K562 (cell line): ENCODE measurements around the gene KIAA0319L. TPM values are rescaled to one million over a fixed set of nuclear protein-coding genes. Genes with fewer than 3 reads are reported as not detected.

Experiments used
- DEAF1 ChIP-seq: fragments of 450-650 bp; formaldehyde crosslinking; IDR thresholded peaks from 2 replicates; pipeline ENCODE4 v1.4.0; 2020; ENCODE audit warnings: mild to moderate bottlenecking, moderate library complexity
- ELF2 ChIP-seq: fragments of 250-450 bp; sonication (Bioruptor Pico); IDR thresholded peaks from 2 replicates; pipeline ENCODE4 v1.5.0; 2021; ENCODE audit warnings: mild to moderate bottlenecking
- EZH2 ChIP-seq: IDR thresholded peaks from 2 replicates; pipeline ENCODE4 v1.6.1; 2012; ENCODE audit warnings: low read depth, mild to moderate bottlenecking, inconsistent platforms, low read length, borderline replicate concordance
- FOXP4 ChIP-seq: sonication (generic); formaldehyde crosslinking; IDR thresholded peaks from 2 replicates; pipeline ENCODE4 v1.8.0; 2022; ENCODE audit warnings: mild to moderate bottlenecking, missing genetic modification reagents, borderline replicate concordance
- NFATC3 ChIP-seq: fragments of 450-650 bp; IDR thresholded peaks from 2 replicates; pipeline ENCODE4 v1.6.1; 2017; ENCODE audit warnings: mild to moderate bottlenecking
- NR0B1 ChIP-seq: fragments of 450-650 bp; IDR thresholded peaks from one replicate; pipeline ENCODE4 v1.6.1; 2018; ENCODE audit warnings: mild to moderate bottlenecking, moderate library complexity; ENCODE audit not compliant: partially characterized antibody
- SIN3A ChIP-seq, 2 experiments: fragments of 150-350 bp in 1 of 2; IDR thresholded peaks; 2 replicates each; pipeline ENCODE4 v1.6.1; 2011 to 2016; ENCODE audit warnings: borderline replicate concordance in 2 of 2, low read depth in 2 of 2, low read length in 2 of 2, mild to moderate bottlenecking in 2 of 2, moderate library complexity in 2 of 2; ENCODE audit not compliant: control insufficient read depth in 1 of 2
- TBL1XR1 ChIP-seq, 2 experiments: IDR thresholded peaks; 2 replicates each; pipeline ENCODE4 v1.6.1; 2012; ENCODE audit warnings: improper control_type of control experiment in 2 of 2, low read length in 2 of 2, mild to moderate bottlenecking in 1 of 2
- TFE3 ChIP-seq: fragments of 450-650 bp; formaldehyde crosslinking; IDR thresholded peaks from 2 replicates; pipeline ENCODE4 v1.4.0; 2020; ENCODE audit warnings: mild to moderate bottlenecking, mixed read lengths
- TOE1 ChIP-seq, 2 experiments: fragments of 450-650 bp in 1 of 2; sonication (generic) in 1 of 2; formaldehyde crosslinking in 1 of 2; IDR thresholded peaks; 2 replicates each; pipeline versions ENCODE4 v1.7.1 to v1.8.0; 2016 to 2022; ENCODE audit warnings: borderline replicate concordance in 2 of 2, mild to moderate bottlenecking in 2 of 2, antibody characterized with exemption in 1 of 2, inconsistent platforms in 1 of 2, low read depth in 1 of 2, missing genetic modification reagents in 1 of 2, moderate library complexity in 1 of 2
- ZBTB49 ChIP-seq: sonication (generic); formaldehyde crosslinking; IDR thresholded peaks from 2 replicates; pipeline ENCODE4 v1.8.0; 2022; ENCODE audit warnings: missing genetic modification reagents, mild to moderate bottlenecking, borderline replicate concordance
- ZNF41 ChIP-seq: fragments of 250-450 bp; sonication (Bioruptor Pico); conservative IDR thresholded peaks from 2 replicates; pipeline ENCODE4 v1.4.0; 2020; ENCODE audit warnings: mild to moderate bottlenecking
- ZNF436 ChIP-seq: fragments of 250-450, 450-650 bp; sonication (Bioruptor Pico); formaldehyde crosslinking; IDR thresholded peaks from 2 replicates; pipeline ENCODE4 v1.7.0; 2020; ENCODE audit warnings: mild to moderate bottlenecking
- polyA plus RNA-seq, 8 experiments: library from polyadenylated mRNA; depleted of rRNA in 4 of 8; stranded (reverse) in 5 of 8; unstranded in 3 of 8; fragments of >200 nt; fragmentation: Nextera tagmentation in 2 of 8; fragmentation: Illumina TruSeq in 1 of 8; extraction: Ambion mirVana in 2 of 8; extraction: Trizol in 1 of 8; gene quantifications; 2 replicates each; pipeline versions ENCODE4 v1.2.1 to v1.2.3, GENCODE V29; 2011 to 2014; ENCODE audit warnings: inconsistent platforms in 1 of 8, missing spikeins in 1 of 8
- total RNA-seq, 7 experiments: library from RNA; depleted of rRNA in 6 of 7; stranded (reverse); fragments of >200 nt in 6 of 7; fragmentation: Illumina TruSeq in 2 of 7; extraction: Trizol in 2 of 7; gene quantifications; 2 replicates each; pipeline versions ENCODE4 v1.2.1 to v1.2.3, GENCODE V29; 2011 to 2021; ENCODE audit warnings: low replicate concordance in 1 of 7

KIAA0319L gene
- total and polyA plus RNA-seq, 9 of the 15 experiments (the other 6 are each of a cell fraction or from before 2014, with no cell fraction given): 2.4 to 51.7 (median 27.4) TPM

- TF ChIP-seq ZBTB49: no peak
- no peak for TF ChIP-seq NFATC3
- no peak for TF ChIP-seq ZNF436 (CRISPR knock-in tag)
- TF ChIP-seq ZNF41: no peak
- no peak for TF ChIP-seq TOE1 (IDR thresholded peaks at IDR 0.05; ENCODE audit: borderline replicate concordance)
- no peak for TF ChIP-seq TOE1 (CRISPR knock-in tag; IDR thresholded peaks at IDR 0.05; ENCODE audit: borderline replicate concordance, low read depth)
- TF ChIP-seq NR0B1: no peak
- no peak for TF ChIP-seq TFE3 (CRISPR knock-in tag)
- TF ChIP-seq DEAF1 (CRISPR knock-in tag): peak; percentile 59; the same call in 1 of the 2 replicates
- no peak for TF ChIP-seq SIN3A (IDR thresholded peaks at IDR 0.05; ENCODE audit: borderline replicate concordance in 2 of 2, control insufficient read depth in 1 of 2, low read depth in 2 of 2, low read length in 2 of 2)
- TF ChIP-seq ELF2: no peak
- TF ChIP-seq EZH2: no peak
- TF ChIP-seq TBL1XR1 (IDR thresholded peaks at IDR 0.05; ENCODE audit: low read length in 2 of 2): 0 out of 4 replicates have a peak, but pooled peaks of 1 of the 2 experiments have one; percentile 9
- no peak for TF ChIP-seq FOXP4 (CRISPR knock-in tag)
Observed at GRCh38 chr1:35564037-35564883, 7.1 kb upstream of the KIAA0319L start (continued).
